GM10847 (cell line): ENCODE data around the gene SEMA4D.

ENCODE experiments used
- POLR2A ChIP-seq: IDR thresholded peaks from 2 replicates; pipeline ENCODE4 v1.6.1; 2011; ENCODE audit not compliant: insufficient read length; ENCODE audit errors: extremely low read depth

Gene SEMA4D

GRCh38 chr9:89495824-89496560 lies 1.9 kb downstream of the SEMA4D start:
- TF ChIP-seq POLR2A = no peak

- TF ChIP-seq POLR2A = no peak
Measured at GRCh38 chr9:89494199-89494598, 3.7 kb downstream of the SEMA4D start.

GRCh38 chr9:89493671-89494070 lies 4.2 kb downstream of the SEMA4D start:
- TF ChIP-seq POLR2A = no peak

- no peak for TF ChIP-seq POLR2A
Measured at GRCh38 chr9:89493181-89493580, 4.7 kb downstream of the SEMA4D start.

- no peak for TF ChIP-seq POLR2A
Measured at GRCh38 chr9:89492586-89492985, 5.3 kb downstream of the SEMA4D start.

GRCh38 chr9:89491694-89492093 lies 6.2 kb downstream of the SEMA4D start:
- no peak for TF ChIP-seq POLR2A

GRCh38 chr9:89489548-89490530 lies 8.1 kb downstream of the SEMA4D start:
- TF ChIP-seq POLR2A = no peak

GRCh38 chr9:89488936-89489335 lies 9.0 kb downstream of the SEMA4D start:
- TF ChIP-seq POLR2A = no peak

- TF ChIP-seq POLR2A = no peak
Measured at GRCh38 chr9:89488131-89488530, 9.8 kb downstream of the SEMA4D start.

GRCh38 chr9:89486681-89487080 lies 11.2 kb downstream of the SEMA4D start:
- TF ChIP-seq POLR2A = no peak

- TF ChIP-seq POLR2A = no peak
Measured at GRCh38 chr9:89484475-89485404, 13.2 kb downstream of the SEMA4D start.

- TF ChIP-seq POLR2A = no peak
Measured at GRCh38 chr9:89483592-89484474, 14.1 kb downstream of the SEMA4D start.

- TF ChIP-seq POLR2A = no peak
Measured at GRCh38 chr9:89482901-89483361, 15.0 kb downstream of the SEMA4D start.
